Right cardiac atrium (tissue), 5 donors: ENCODE results near the gene ARFGAP3. TPM values are rescaled to one million over a fixed set of nuclear protein-coding genes. Genes with fewer than 3 reads are reported as not detected.
A peak's percentile ranks its signal among the peaks of the same experiment; 100 is the strongest.
"Not testable (repeated sequence)": the region's sequence is repeated elsewhere in the genome, so short reads cannot be mapped to it uniquely, and the experiment has no call there.

ENCODE experiments used
- ATAC-seq, 2 donors: fragments of 200-7000 bp; cut with Tn5 transposase; one replicate each; pipeline versions ENCODE4 v1.8.0 to v1.9.1; 2020; ENCODE audit warnings: moderate library complexity in 2 of 2, mild to moderate bottlenecking in 1 of 2
- DNase-seq, 3 donors: peaks; one replicate each; pipeline ENCODE4 v3.0.0-alpha.2; 2020
- H3K27ac ChIP-seq: one replicate; pipeline ENCODE4 v1.5.1; 2013; ENCODE audit warnings: mild to moderate bottlenecking, low read length, control low read depth, moderate library complexity
- H3K27me3 ChIP-seq: one replicate; pipeline ENCODE4 v1.6.1; 2013; ENCODE audit not compliant: control insufficient read depth, insufficient read depth
- H3K4me1 ChIP-seq: one replicate; pipeline ENCODE4 v1.6.1; 2013; ENCODE audit warnings: low read length; ENCODE audit not compliant: control insufficient read depth, insufficient read depth
- H3K4me3 ChIP-seq: one replicate; pipeline ENCODE4 v1.5.1; 2013; ENCODE audit warnings: low read length, control low read depth
- H3K9me3 ChIP-seq: one replicate; pipeline ENCODE4 v1.6.1; 2013; ENCODE audit warnings: low read length; ENCODE audit not compliant: control insufficient read depth
- WGBS: extraction: QIAGEN DNeasy Blood & Tissue Kit; methylation state at CpG from one replicate; pipeline ENCODE4 v1.1.7; 2013; 5-methylcytosine and 5-hydroxymethylcytosine counted together
- intact Hi-C, 4 donors: fragments of 100-400 bp; cut with DNase I; formaldehyde crosslinking; loops; one replicate each; pipeline versions ENCODE4 v1.11.0 to v1.14.0; 2022 to 2023
- polyA plus RNA-seq: library from polyadenylated mRNA; stranded (reverse); fragments of 200-250 nt; gene quantifications from one replicate; pipeline ENCODE4 v1.2.3, GENCODE V29; 2013
- total RNA-seq, 4 donors: library from RNA; stranded (reverse); fragmentation: NEBNext Ultra II Directional; extraction: Animal tissue kit (Norgen Biotek cat#: 25700); gene quantifications; one replicate each; pipeline ENCODE4 v1.2.1, GENCODE V29; 2021
- donor health status: healthy with polysubstance abuse.
- donor health status: DM: no; HTN: yes; CAD: no.
- donor health status: DM: no; HTN: no; CAD: no.
- donor health status: DM: no; HTN: yes; CAD: no; lungs with severe emphysema.
- donor health status: DM: yes; HTN: yes; CAD: no.

Gene ARFGAP3
- total and polyA plus RNA-seq, 5 donors = 17.0 to 37.7 (median 26.3) TPM

GRCh38 chr22:42793848-42794405 lies 63.1 kb downstream of the ARFGAP3 start:
- 85% methylated on average over 15 of the region's 15 CpGs for WGBS
- Histone ChIP-seq H3K9me3 (no peaks in the 10 kb centered on the region), H3K27me3 (no peaks in the 10 kb centered on the region), H3K4me1 (no peaks in the 10 kb centered on the region), H3K4me3 (no peak overlapping the region), H3K27ac (no peak overlapping the region)
- ATAC-seq (no peak), DNase-seq (peak in 1 of 3 donors; percentile 36)
- intact Hi-C loops = no loop called here

GRCh38 chr22:42792909-42793847 lies 63.9 kb downstream of the ARFGAP3 start:
- Histone ChIP-seq H3K4me1 (no peaks in the 10 kb centered on the region), H3K9me3 (no peaks in the 10 kb centered on the region), H3K27me3 (no peaks in the 10 kb centered on the region), H3K4me3 (no peak overlapping the region), H3K27ac (peak overlapping the region; percentile 20)
- intact Hi-C loops = no loop called here
- WGBS = 79% methylated on average over 25 of the region's 25 CpGs
- ATAC-seq (peak; percentile 51 to 65), DNase-seq (peak; percentile 46 to 78 (median 76))

GRCh38 chr22:42792453-42792908 lies 64.6 kb downstream of the ARFGAP3 start:
- H3K9me3 ChIP-seq = no peaks in the 10 kb centered on the region
- no peaks in the 10 kb centered on the region for H3K27me3 ChIP-seq
- no peaks in the 10 kb centered on the region for H3K4me1 ChIP-seq
- ATAC-seq (peak in 1 of 2 donors; percentile 2), DNase-seq (peak in 1 of 3 donors; percentile 44)
- intact Hi-C loops = no loop called here
- WGBS = 72% methylated on average over 13 of the region's 13 CpGs
- H3K27ac ChIP-seq = peak overlapping the region; percentile 20
- no peak overlapping the region for H3K4me3 ChIP-seq

- Histone ChIP-seq H3K4me3 (no peak overlapping the region), H3K9me3 (no peaks in the 10 kb centered on the region), H3K27ac (no peak overlapping the region), H3K4me1 (no peaks in the 10 kb centered on the region), H3K27me3 (no peaks in the 10 kb centered on the region)
- 54% methylated on average over 20 of the region's 20 CpGs for WGBS
- intact Hi-C loops = no loop called here
- ATAC-seq (peak; percentile 50 to 54), DNase-seq (peak; percentile 74 to 90 (median 90))
These were observed 65.2 kb downstream of the ARFGAP3 start for GRCh38 chr22:42791721-42792452.

- ATAC-seq = no peak
- Histone ChIP-seq H3K4me3 (no peak overlapping the region), H3K9me3 (no peaks in the 10 kb centered on the region), H3K27ac (no peak overlapping the region), H3K27me3 (no peaks in the 10 kb centered on the region), H3K4me1 (no peaks in the 10 kb centered on the region)
- DNase-seq = peak in 1 of 3 donors; percentile 31
- 92% methylated on average over 11 of the region's 11 CpGs for WGBS
- intact Hi-C loops = no loop called here
These were observed 68.6 kb downstream of the ARFGAP3 start for GRCh38 chr22:42788466-42788865.

GRCh38 chr22:42788021-42788420 lies 69.1 kb downstream of the ARFGAP3 start:
- Histone ChIP-seq H3K9me3 (no peaks in the 10 kb centered on the region), H3K4me1 (no peaks in the 10 kb centered on the region), H3K27me3 (no peaks in the 10 kb centered on the region), H3K27ac (no peak overlapping the region), H3K4me3 (no peak overlapping the region)
- DNase-seq (peak in 2 of 3 donors; percentile 28 to 32), ATAC-seq (no peak)
- WGBS = 88% methylated on average over 12 of the region's 12 CpGs
- intact Hi-C loops = no loop called here

- Histone ChIP-seq H3K4me3 (no peak overlapping the region), H3K27ac (no peak overlapping the region), H3K27me3 (no peaks in the 10 kb centered on the region), H3K4me1 (no peaks in the 10 kb centered on the region), H3K9me3 (no peaks in the 10 kb centered on the region)
- DNase-seq (peak in 1 of 3 donors; percentile 23), ATAC-seq (no peak)
- 83% methylated on average over 14 of the region's 14 CpGs for WGBS
- intact Hi-C loops = no loop called here
These were observed 69.7 kb downstream of the ARFGAP3 start for GRCh38 chr22:42787357-42787736.

GRCh38 chr22:42786606-42787356 lies 70.3 kb downstream of the ARFGAP3 start:
- DNase-seq (peak in 2 of 3 donors; percentile 14 to 40), ATAC-seq (no peak)
- no peak overlapping the region for H3K27ac ChIP-seq
- intact Hi-C loops = no loop called here
- no peaks in the 10 kb centered on the region for H3K9me3 ChIP-seq
- no peaks in the 10 kb centered on the region for H3K4me1 ChIP-seq
- H3K4me3 ChIP-seq = no peak overlapping the region
- no peaks in the 10 kb centered on the region for H3K27me3 ChIP-seq
- WGBS = 89% methylated on average over 16 of the region's 16 CpGs

- Histone ChIP-seq H3K4me3 (no peak overlapping the region), H3K4me1 (no peaks in the 10 kb centered on the region), H3K27ac (no peak overlapping the region), H3K9me3 (no peaks in the 10 kb centered on the region), H3K27me3 (no peaks in the 10 kb centered on the region)
- DNase-seq = peak in 1 of 3 donors; percentile 30
- intact Hi-C loops = no loop called here
- WGBS = 85% methylated on average over 20 of the region's 20 CpGs
- no peak for ATAC-seq
These were observed 71.2 kb downstream of the ARFGAP3 start for GRCh38 chr22:42785706-42786499.

- ATAC-seq, H3K27ac ChIP-seq, H3K27me3 ChIP-seq, intact Hi-C loops, H3K4me3 ChIP-seq, H3K4me1 ChIP-seq, H3K9me3 ChIP-seq: not testable (repeated sequence)
- WGBS = 91% methylated on average over 9 of the region's 9 CpGs
- DNase-seq = peak in 1 of 3 donors; percentile 18
These were observed 74.8 kb downstream of the ARFGAP3 start for GRCh38 chr22:42782306-42782705.
